ENCODE measurements around the gene TAP2.

The TAP2 gene

GRCh38 chr6:32792901-32793435, 45.6 kb downstream of the TAP2 start:
- no peak for DNase-seq (ENCODE audit: low spot score)

- no peak for DNase-seq (ENCODE audit: low spot score)
Observed at GRCh38 chr6:32790306-32790705, 48.2 kb downstream of the TAP2 start.
